Uterus (tissue), 4 donors: ENCODE measurements around the gene SRPX. TPM values are rescaled to one million over a fixed set of nuclear protein-coding genes. Genes with fewer than 3 reads are reported as not detected.

Experiments
- DNase-seq, 2 donors: peaks; one replicate each; pipeline ENCODE4 v3.0.0-alpha.2; 2019 to 2020
- H3K27ac ChIP-seq, 2 donors: fragments of 200-600 bp; sonication (generic); 1 replicate in 1 of 2; 2 replicates in 1 of 2; pipeline ENCODE4 v1.5.1; 2016 to 2018
- H3K27me3 ChIP-seq, 2 donors: fragments of 200-600 bp; sonication (generic); one replicate each; pipeline ENCODE4 v1.5.1; 2018 to 2019; ENCODE audit warnings: control low read depth in 1 of 2
- H3K36me3 ChIP-seq, 2 donors: fragments of 200-600 bp; sonication (generic); one replicate each; pipeline ENCODE4 v1.5.1; 2019; ENCODE audit warnings: control low read depth in 1 of 2
- H3K4me1 ChIP-seq, 2 donors: fragments of 200-600 bp; sonication (generic); one replicate each; pipeline ENCODE4 v1.5.1; 2018 to 2019; ENCODE audit warnings: control low read depth in 1 of 2
- H3K4me3 ChIP-seq, 2 donors: fragments of 200-600 bp; sonication (generic); 1 replicate in 1 of 2; 2 replicates in 1 of 2; pipeline ENCODE4 v1.5.1; 2018 to 2019; ENCODE audit warnings: mild to moderate bottlenecking in 1 of 2
- H3K9me3 ChIP-seq, 2 donors: fragments of 200-600 bp; sonication (generic); one replicate each; pipeline ENCODE4 v1.5.1; 2019; ENCODE audit warnings: control low read depth in 1 of 2
- POLR2A ChIP-seq, 2 donors: fragments of 450-650 bp; IDR thresholded peaks; one replicate each; pipeline ENCODE4 v1.6.1; 2016; ENCODE audit warnings: antibody characterized with exemption in 2 of 2, mild to moderate bottlenecking in 1 of 2, moderate library complexity in 1 of 2
- intact Hi-C: fragments of 100-400 bp; cut with DNase I; formaldehyde crosslinking; loops from one replicate; pipeline ENCODE4 v1.15.1; 2023; ENCODE audit warnings: low total_unique reads
- total RNA-seq, 4 donors: library from RNA; depleted of rRNA in 3 of 4; stranded (reverse); fragments of >200 nt in 3 of 4; gene quantifications; one replicate each; pipeline versions ENCODE4 v1.1.0 to v1.2.4, GENCODE V29; 2014 to 2023
- TF ChIP-seq, protein P1 (sequence below), 4 experiments: fragments of 200-600 bp in 2 of 4; fragments of 450-650 bp in 2 of 4; sonication (generic) in 2 of 4; IDR thresholded peaks; one replicate each; pipeline ENCODE4 v1.5.1; 2016 to 2019; ENCODE audit warnings: antibody characterized with exemption in 4 of 4, mild to moderate bottlenecking in 2 of 4, moderate library complexity in 1 of 4
- donor health status: DM: yes; HTN: yes; CAD: no.

Gene SRPX
- total RNA-seq, 4 donors from 2014 or later, result 62.7 to 141 (median 99.5) TPM

DNA sequence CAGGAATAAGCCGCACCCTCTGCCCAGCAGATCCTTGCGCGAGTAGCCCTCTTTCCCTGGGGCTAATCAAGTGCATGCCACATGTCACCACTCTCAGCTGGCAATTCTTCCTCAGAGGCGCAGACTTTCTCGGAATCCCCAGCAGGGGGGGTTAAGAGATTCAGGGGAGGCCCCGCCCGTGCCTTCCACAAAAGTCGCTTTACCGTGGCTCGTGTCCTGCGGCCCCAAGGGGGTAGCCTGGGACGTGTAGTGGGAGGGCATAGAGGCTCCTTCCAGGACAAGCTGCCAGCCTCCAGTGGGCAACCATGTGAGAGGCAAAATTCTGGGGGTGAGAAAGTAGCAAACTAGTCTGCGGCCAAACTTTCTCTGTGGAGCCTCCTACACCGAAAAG, 652 bp downstream of the SRPX start:
- Histone ChIP-seq H3K36me3 (no peaks in the 10 kb centered on the region), H3K9me3 (no peaks in the 10 kb centered on the region), H3K4me1 (no peaks in the 10 kb centered on the region), H3K27ac (peak overlapping the region in 1 of 2 donors; percentile 50), H3K27me3 (no peaks in the 10 kb centered on the region), H3K4me3 (peak overlapping the region; percentile 27 to 37)
- TF ChIP-seq, protein P1, sequence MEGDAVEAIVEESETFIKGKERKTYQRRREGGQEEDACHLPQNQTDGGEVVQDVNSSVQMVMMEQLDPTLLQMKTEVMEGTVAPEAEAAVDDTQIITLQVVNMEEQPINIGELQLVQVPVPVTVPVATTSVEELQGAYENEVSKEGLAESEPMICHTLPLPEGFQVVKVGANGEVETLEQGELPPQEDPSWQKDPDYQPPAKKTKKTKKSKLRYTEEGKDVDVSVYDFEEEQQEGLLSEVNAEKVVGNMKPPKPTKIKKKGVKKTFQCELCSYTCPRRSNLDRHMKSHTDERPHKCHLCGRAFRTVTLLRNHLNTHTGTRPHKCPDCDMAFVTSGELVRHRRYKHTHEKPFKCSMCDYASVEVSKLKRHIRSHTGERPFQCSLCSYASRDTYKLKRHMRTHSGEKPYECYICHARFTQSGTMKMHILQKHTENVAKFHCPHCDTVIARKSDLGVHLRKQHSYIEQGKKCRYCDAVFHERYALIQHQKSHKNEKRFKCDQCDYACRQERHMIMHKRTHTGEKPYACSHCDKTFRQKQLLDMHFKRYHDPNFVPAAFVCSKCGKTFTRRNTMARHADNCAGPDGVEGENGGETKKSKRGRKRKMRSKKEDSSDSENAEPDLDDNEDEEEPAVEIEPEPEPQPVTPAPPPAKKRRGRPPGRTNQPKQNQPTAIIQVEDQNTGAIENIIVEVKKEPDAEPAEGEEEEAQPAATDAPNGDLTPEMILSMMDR (IDR thresholded peaks at IDR 0.05), result peak in 1 of 4 experiments; percentile 8
- TF ChIP-seq POLR2A (IDR thresholded peaks at IDR 0.05), result no peak
- DNase-seq, result peak; percentile 15 to 32
- intact Hi-C loops, result no loop called here

DNA sequence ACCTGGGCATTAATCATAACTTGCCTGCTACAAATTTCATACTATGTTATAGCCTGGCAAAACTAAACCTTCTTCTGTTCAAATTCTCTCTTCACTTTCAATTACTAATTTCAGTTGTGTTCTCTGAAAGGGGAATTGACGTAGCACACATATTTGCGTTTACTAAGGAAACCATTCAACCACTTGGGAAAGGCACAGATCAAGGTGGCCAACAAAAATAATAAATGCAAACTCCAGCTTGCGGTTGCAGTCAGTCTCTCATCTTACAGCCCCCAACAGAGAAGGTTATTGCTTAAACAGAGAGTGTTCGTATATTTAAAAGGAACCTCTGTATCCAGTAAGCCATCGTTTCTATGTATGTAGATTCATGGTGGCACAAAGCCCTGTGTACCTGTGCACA, 4.0 kb downstream of the SRPX start:
- H3K4me1 ChIP-seq, result no peaks in the 10 kb centered on the region
- no peak overlapping the region for H3K4me3 ChIP-seq
- no peak for TF ChIP-seq POLR2A (IDR thresholded peaks at IDR 0.05)
- TF ChIP-seq, protein P1 (IDR thresholded peaks at IDR 0.05), result no peak
- H3K36me3 ChIP-seq, result no peaks in the 10 kb centered on the region
- no peaks in the 10 kb centered on the region for H3K9me3 ChIP-seq
- no peak overlapping the region for H3K27ac ChIP-seq
- no peaks in the 10 kb centered on the region for H3K27me3 ChIP-seq
- DNase-seq, result no peak
- intact Hi-C loops, result no loop called here

DNA sequence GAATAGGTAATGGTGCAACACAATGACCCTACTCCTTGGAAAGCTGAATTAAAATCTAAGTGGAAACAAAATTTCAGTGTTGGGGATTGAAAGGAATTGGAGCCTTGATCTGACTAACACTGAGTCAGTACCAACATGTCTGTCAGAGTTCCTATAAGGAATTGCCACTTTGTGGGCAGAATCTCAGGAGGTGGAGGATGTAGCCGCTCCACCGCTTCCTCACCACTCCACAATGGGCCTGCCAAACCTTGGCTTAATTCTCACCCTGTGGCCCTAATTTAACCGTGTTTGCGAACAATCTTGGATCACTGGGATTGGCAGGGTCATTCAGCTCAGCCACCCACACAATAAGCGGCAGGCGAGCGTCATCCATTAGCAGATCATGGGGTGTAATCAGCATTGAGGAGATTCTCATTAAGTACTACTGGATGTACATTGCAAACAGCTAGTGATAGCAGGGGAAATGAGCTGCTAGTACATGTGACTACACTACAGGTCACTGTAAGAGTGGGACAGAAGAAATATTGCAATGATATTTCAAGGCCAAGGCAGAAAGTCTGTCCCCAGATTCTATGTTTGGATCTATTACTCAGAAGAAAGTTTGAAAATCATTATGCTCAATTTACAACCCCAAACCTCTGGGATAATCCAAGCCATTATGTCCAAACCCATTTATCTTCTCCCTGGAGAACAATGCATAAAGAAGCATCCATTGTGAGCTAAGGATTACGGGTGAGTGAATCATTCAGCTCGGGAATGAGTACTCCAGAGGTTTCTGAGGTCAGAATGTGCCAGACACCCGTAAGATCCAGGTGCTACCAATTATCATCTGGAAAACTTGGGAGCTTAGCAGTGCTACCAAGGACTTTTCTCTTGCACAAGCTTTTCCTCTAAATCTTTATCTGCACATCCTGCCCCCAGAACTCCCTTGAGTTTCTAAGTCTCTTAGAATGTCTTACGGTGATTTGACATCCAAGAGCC, 5.8 kb downstream of the SRPX start:
- TF ChIP-seq, protein P1 (IDR thresholded peaks at IDR 0.05), result no peak
- TF ChIP-seq POLR2A (IDR thresholded peaks at IDR 0.05), result no peak
- H3K27ac ChIP-seq, result no peak overlapping the region
- no peaks in the 10 kb centered on the region for H3K36me3 ChIP-seq
- H3K9me3 ChIP-seq, result no peaks in the 10 kb centered on the region
- intact Hi-C loops, result no loop called here
- no peaks in the 10 kb centered on the region for H3K4me1 ChIP-seq
- H3K27me3 ChIP-seq, result no peaks in the 10 kb centered on the region
- peak in 1 of 2 donors; percentile 17 for DNase-seq
- H3K4me3 ChIP-seq, result no peak overlapping the region

DNA sequence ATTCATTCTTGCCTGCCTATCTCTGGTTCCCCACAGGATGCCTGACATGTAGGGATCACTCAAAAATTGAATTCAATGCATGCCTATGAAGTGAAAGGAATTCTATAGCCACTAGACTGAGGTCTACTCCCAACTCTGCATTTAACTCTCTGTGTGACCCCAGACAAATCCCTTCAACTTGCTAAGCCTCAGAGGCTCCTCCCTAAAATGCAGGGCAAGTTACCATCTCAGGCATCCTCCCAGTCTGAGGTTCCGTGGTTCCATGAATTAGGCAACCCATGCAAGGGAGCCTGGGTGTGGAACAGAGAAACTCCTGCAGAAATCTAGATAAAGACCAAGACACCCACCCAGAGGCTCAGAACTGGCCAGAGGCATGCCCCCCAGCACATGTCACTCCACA, 6.6 kb downstream of the SRPX start:
- Histone ChIP-seq H3K9me3 (no peaks in the 10 kb centered on the region), H3K27ac (no peak overlapping the region), H3K27me3 (no peaks in the 10 kb centered on the region), H3K4me1 (no peaks in the 10 kb centered on the region), H3K36me3 (no peaks in the 10 kb centered on the region), H3K4me3 (no peak overlapping the region)
- DNase-seq, result no peak
- intact Hi-C loops, result no loop called here
- TF ChIP-seq, protein P1 (IDR thresholded peaks at IDR 0.05), result no peak
- no peak for TF ChIP-seq POLR2A (IDR thresholded peaks at IDR 0.05)

DNA sequence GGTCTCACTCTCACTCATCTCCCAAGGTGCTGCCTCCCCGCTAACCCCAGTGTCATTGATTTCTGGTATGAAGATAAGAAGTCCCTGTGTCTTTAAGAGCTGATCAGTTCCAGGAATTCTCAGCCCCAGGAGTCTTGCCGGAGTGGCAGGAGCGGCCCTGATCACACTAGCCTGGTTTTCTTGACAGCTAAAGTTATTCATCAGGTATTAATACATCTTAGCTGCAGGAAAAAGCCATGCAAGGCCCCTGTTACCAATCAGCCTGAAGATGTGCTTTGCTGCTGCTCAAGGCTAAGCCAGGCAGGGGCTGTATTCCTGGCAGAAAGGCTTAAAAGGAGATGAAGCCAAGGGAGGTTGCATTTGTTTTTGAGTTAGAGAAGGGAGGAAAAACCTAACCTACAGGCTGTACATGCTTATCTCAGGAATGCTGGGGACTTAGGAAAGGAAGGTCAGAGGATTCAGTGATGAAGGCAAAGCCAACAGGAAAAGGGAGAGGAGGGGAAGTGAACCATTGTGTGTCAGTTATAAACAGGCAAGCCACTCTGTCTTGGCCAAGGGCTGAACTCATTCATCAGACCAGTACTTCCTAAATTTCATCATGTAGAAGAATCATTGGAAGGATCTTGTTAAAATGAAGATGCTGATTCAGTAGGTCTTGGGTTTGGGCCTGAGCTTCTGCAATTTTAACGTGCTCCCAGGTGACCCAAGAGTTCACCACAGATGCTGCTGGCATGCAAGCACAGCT, 8.6 kb downstream of the SRPX start:
- Histone ChIP-seq H3K4me1 (no peaks in the 10 kb centered on the region), H3K27ac (no peak overlapping the region), H3K9me3 (no peaks in the 10 kb centered on the region), H3K36me3 (no peaks in the 10 kb centered on the region), H3K27me3 (no peaks in the 10 kb centered on the region), H3K4me3 (no peak overlapping the region)
- intact Hi-C loops, result no loop called here
- no peak for DNase-seq
- TF ChIP-seq, protein P1 (IDR thresholded peaks at IDR 0.05), result no peak
- no peak for TF ChIP-seq POLR2A (IDR thresholded peaks at IDR 0.05)
